Neuronal stem cell (in vitro differentiated cells): ENCODE data around the gene DNAH3.
A peak's percentile ranks its signal among the peaks of the same experiment; 100 is the strongest.
"Not testable (repeated sequence)": the region's sequence is repeated elsewhere in the genome, so short reads cannot be mapped to it uniquely, and the experiment has no call there.

ENCODE experiments used
- DNase-seq: peaks from one replicate; pipeline ENCODE4 v3.0.0-alpha.2; 2013; ENCODE audit warnings: low spot score
- H2AFZ ChIP-seq: one replicate; pipeline ENCODE4 v1.6.1; 2013; ENCODE audit warnings: mild to moderate bottlenecking, low read length, inconsistent platforms
- H2AK5ac ChIP-seq: 2 replicates; pipeline ENCODE4 v1.6.1; 2013; ENCODE audit warnings: low read depth, mild to moderate bottlenecking, inconsistent platforms, low read length, moderate library complexity, mixed read lengths
- H2BK120ac ChIP-seq: 2 replicates; pipeline ENCODE4 v1.6.1; 2013; ENCODE audit warnings: low read depth, mild to moderate bottlenecking, inconsistent platforms, low read length, moderate library complexity, mixed read lengths
- H2BK12ac ChIP-seq: one replicate; pipeline ENCODE4 v1.6.1; 2013; ENCODE audit warnings: low read length, inconsistent platforms
- H2BK15ac ChIP-seq: 2 replicates; pipeline ENCODE4 v1.6.1; 2013; ENCODE audit warnings: mild to moderate bottlenecking, low read length, inconsistent platforms, mixed read lengths
- H2BK5ac ChIP-seq: one replicate; pipeline ENCODE4 v1.6.1; 2013; ENCODE audit warnings: inconsistent platforms, mild to moderate bottlenecking, low read length, moderate library complexity
- H3K14ac ChIP-seq: one replicate; pipeline ENCODE4 v1.6.1; 2013; ENCODE audit warnings: low read length, inconsistent platforms
- H3K18ac ChIP-seq: 2 replicates; pipeline ENCODE4 v1.6.1; 2013; ENCODE audit warnings: low read length, inconsistent platforms
- H3K23ac ChIP-seq: 2 replicates; pipeline ENCODE4 v1.6.1; 2013; ENCODE audit warnings: low read depth, mild to moderate bottlenecking, mixed read lengths, low read length, inconsistent platforms; ENCODE audit not compliant: poor library complexity
- H3K27ac ChIP-seq: replicated peaks from 3 replicates; pipeline ENCODE4 v1.5.1; 2013; ENCODE audit warnings: low read length, inconsistent platforms
- H3K27me3 ChIP-seq, 3 experiments: 2 replicates each; pipeline ENCODE4 v1.6.1; 2013; ENCODE audit warnings: low read length in 3 of 3, mild to moderate bottlenecking in 2 of 3, inconsistent platforms in 1 of 3, low read depth in 1 of 3, mixed read lengths in 1 of 3, moderate library complexity in 1 of 3; ENCODE audit not compliant: control insufficient read depth in 3 of 3, insufficient read depth in 3 of 3
- H3K36me3 ChIP-seq, 2 donors: replicated peaks in 1 of 2; 2 replicates each; pipeline ENCODE4 v1.6.1; 2013; ENCODE audit warnings: low read length in 2 of 2; ENCODE audit not compliant: control insufficient read depth in 2 of 2, insufficient read depth in 2 of 2
- H3K4ac ChIP-seq: 2 replicates; pipeline ENCODE4 v1.6.1; 2013; ENCODE audit warnings: inconsistent platforms, mild to moderate bottlenecking, low read length, moderate library complexity
- H3K4me1 ChIP-seq, 2 donors: 1 replicate in 1 of 2; 2 replicates in 1 of 2; pipeline ENCODE4 v1.6.1; 2013; ENCODE audit warnings: low read length in 2 of 2, low read depth in 1 of 2; ENCODE audit not compliant: control insufficient read depth in 2 of 2, insufficient read depth in 1 of 2
- H3K4me2 ChIP-seq: one replicate; pipeline ENCODE4 v1.6.1; 2013; ENCODE audit warnings: mild to moderate bottlenecking, low read length, inconsistent platforms; ENCODE audit not compliant: insufficient read depth, poor library complexity, severe bottlenecking
- H3K4me3 ChIP-seq, 2 donors: 2 replicates each; pipeline ENCODE4 v1.5.1; 2013; ENCODE audit warnings: low read length in 2 of 2, mild to moderate bottlenecking in 2 of 2, inconsistent platforms in 1 of 2, moderate library complexity in 1 of 2
- H3K79me1 ChIP-seq: one replicate; pipeline ENCODE4 v1.6.1; 2013; ENCODE audit warnings: low read depth, mild to moderate bottlenecking, inconsistent platforms, low read length, moderate library complexity
- H3K9ac ChIP-seq: one replicate; pipeline ENCODE4 v1.6.1; 2013; ENCODE audit warnings: mild to moderate bottlenecking, low read depth, low read length, inconsistent platforms; ENCODE audit not compliant: poor library complexity
- H3K9me3 ChIP-seq, 2 donors: replicated peaks in 1 of 2; 2 replicates each; pipeline versions ENCODE3 to v1.6.1; 2013; ENCODE audit warnings: low read length in 2 of 2, mild to moderate bottlenecking in 2 of 2, inconsistent platforms in 1 of 2, low read depth in 1 of 2, mixed read lengths in 1 of 2, moderate library complexity in 1 of 2; ENCODE audit not compliant: control insufficient read depth in 2 of 2, insufficient read depth in 1 of 2
- H4K8ac ChIP-seq: one replicate; pipeline ENCODE4 v1.6.1; 2013; ENCODE audit warnings: low read depth, mild to moderate bottlenecking, inconsistent platforms, low read length, moderate library complexity
- H4K91ac ChIP-seq: one replicate; pipeline ENCODE4 v1.6.1; 2013; ENCODE audit warnings: low read length, low read depth, mild to moderate bottlenecking, inconsistent platforms; ENCODE audit not compliant: poor library complexity
- WGBS, 2 donors: extraction: QIAGEN DNeasy Blood & Tissue Kit; methylation state at CpG; one replicate each; pipeline ENCODE4 v1.1.7; 2013; ENCODE audit warnings: missing lambda C conversion rate in 2 of 2, mixed read lengths in 1 of 2; ENCODE audit not compliant: insufficient read length in 2 of 2, insufficient replicate concordance in 1 of 2; ENCODE audit errors: extremely low coverage in 2 of 2; 5-methylcytosine and 5-hydroxymethylcytosine counted together

Gene DNAH3

DNA sequence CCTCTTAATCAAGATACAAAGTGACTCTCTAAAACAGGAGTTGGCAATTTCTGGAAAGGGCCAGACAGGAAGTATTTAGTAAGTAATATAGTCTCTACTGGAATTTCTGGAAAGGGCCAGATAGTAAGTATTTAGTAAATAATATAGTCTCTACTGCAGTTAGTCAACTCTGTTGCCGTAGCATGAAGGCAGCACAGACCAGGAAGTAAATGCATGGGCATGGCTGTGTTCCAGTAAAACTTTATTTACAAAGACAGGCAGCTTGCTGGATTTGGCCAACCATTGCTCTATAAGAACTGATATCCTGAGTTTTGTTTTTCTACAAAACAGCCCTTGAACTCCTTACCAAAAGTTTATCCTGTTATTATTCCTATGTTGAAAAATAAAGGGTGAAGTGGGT, 24.8 kb upstream of the DNAH3 start:
- DNase-seq, result no peak
- no peak overlapping the region for H3K9ac ChIP-seq
- H2BK15ac ChIP-seq, result no peak overlapping the region
- no peak overlapping the region for H3K4ac ChIP-seq
- H3K4me2 ChIP-seq, result no peak overlapping the region
- H4K91ac ChIP-seq, result no peak overlapping the region
- no peak overlapping the region for H2BK12ac ChIP-seq
- no peak overlapping the region for H4K8ac ChIP-seq
- H3K4me1 ChIP-seq, result no peaks in the 10 kb centered on the region
- WGBS, 2 donors, result no CpG with 5 or more reads among the region's 1 CpG
- no peak overlapping the region for H3K18ac ChIP-seq
- H3K27ac ChIP-seq, result no peak overlapping the region
- no peak overlapping the region for H2AK5ac ChIP-seq
- H3K27me3 ChIP-seq, result no peaks in the 10 kb centered on the region
- no peaks in the 10 kb centered on the region for H3K79me1 ChIP-seq
- H3K14ac ChIP-seq, result no peak overlapping the region
- H3K4me3 ChIP-seq, result no peak overlapping the region
- H3K23ac ChIP-seq, result no peak overlapping the region
- H3K36me3 ChIP-seq, result peaks cover 21 to 88% of the 10 kb centered on the region in 2 donors
- no peak overlapping the region for H2AFZ ChIP-seq
- H2BK5ac ChIP-seq, result no peak overlapping the region
- no peak overlapping the region for H2BK120ac ChIP-seq
- H3K9me3 ChIP-seq, result peaks cover 0 to 7% of the 10 kb centered on the region in 2 donors

- Histone ChIP-seq H4K8ac (peak overlapping the region; percentile 86), H2AFZ (no peak overlapping the region), H3K79me1 (no peaks in the 10 kb centered on the region), H3K4me3 (no peak overlapping the region), H3K9me3 (no peaks in the 10 kb centered on the region), H2BK5ac (no peak overlapping the region), H3K4ac (no peak overlapping the region), H3K9ac (no peak overlapping the region), H3K4me2 (no peak overlapping the region), H3K27ac (no peak overlapping the region), H3K27me3 (no peaks in the 10 kb centered on the region), H2BK15ac (no peak overlapping the region), H2AK5ac (no peak overlapping the region), H2BK12ac (no peak overlapping the region), H3K36me3 (peaks cover 13 to 71% of the 10 kb centered on the region in 2 donors), H2BK120ac (no peak overlapping the region), H3K18ac (no peak overlapping the region), H3K4me1 (no peaks in the 10 kb centered on the region), H3K23ac (no peak overlapping the region), H3K14ac (no peak overlapping the region), H4K91ac (no peak overlapping the region)
- DNase-seq, result no peak
- WGBS, 2 donors, result no CpG with 5 or more reads among the region's 3 CpGs
Measured at GRCh38 chr16:21172650-21173049, 22.0 kb upstream of the DNAH3 start.

DNA sequence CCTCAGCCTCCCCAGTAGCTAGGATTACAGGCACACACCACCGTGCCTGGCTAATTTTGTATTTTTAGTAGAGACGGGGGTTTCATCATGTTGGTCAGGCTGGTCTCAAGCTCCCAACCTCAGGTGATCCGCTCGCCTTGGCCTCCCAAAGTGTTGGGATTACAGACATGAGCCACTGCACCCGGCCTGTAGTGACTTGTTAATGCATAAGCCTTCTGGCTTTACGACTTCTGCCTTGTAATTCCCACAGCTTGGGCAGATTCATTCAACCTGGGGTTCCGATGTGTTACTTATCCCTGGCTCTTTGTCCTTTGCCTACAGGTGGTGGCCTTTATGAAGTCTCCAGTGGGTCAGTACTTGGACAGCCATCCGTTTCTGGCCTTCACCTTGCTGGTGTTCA, 19.5 kb upstream of the DNAH3 start:
- not testable (repeated sequence) for H3K27ac ChIP-seq, H3K9me3 ChIP-seq, H2BK120ac ChIP-seq, H4K91ac ChIP-seq, H2BK5ac ChIP-seq, H3K4ac ChIP-seq, H2AFZ ChIP-seq, H2BK12ac ChIP-seq, H3K4me1 ChIP-seq, H4K8ac ChIP-seq, H3K23ac ChIP-seq, H3K4me2 ChIP-seq, H3K14ac ChIP-seq, H2AK5ac ChIP-seq, H3K4me3 ChIP-seq, H3K79me1 ChIP-seq, H3K9ac ChIP-seq, H3K18ac ChIP-seq, DNase-seq, H3K27me3 ChIP-seq, H2BK15ac ChIP-seq
- H3K36me3 ChIP-seq, result peaks cover 14 to 62% of the 10 kb centered on the region in 2 donors
- WGBS, 2 donors, result no CpG with 5 or more reads among the region's 8 CpGs

GRCh38 chr16:21169249-21169981, 18.8 kb upstream of the DNAH3 start:
- Histone ChIP-seq H3K27me3 (no peaks in the 10 kb centered on the region), H3K79me1 (no peaks in the 10 kb centered on the region), H4K8ac (no peak overlapping the region), H3K9ac (no peak overlapping the region), H4K91ac (no peak overlapping the region), H3K36me3 (peaks cover 14 to 62% of the 10 kb centered on the region in 2 donors), H2AFZ (no peak overlapping the region), H3K14ac (no peak overlapping the region), H2AK5ac (no peak overlapping the region), H2BK12ac (no peak overlapping the region), H3K4ac (no peak overlapping the region), H3K27ac (no peak overlapping the region), H2BK5ac (no peak overlapping the region), H2BK120ac (no peak overlapping the region), H3K23ac (no peak overlapping the region), H2BK15ac (no peak overlapping the region), H3K4me3 (no peak overlapping the region), H3K18ac (no peak overlapping the region), H3K9me3 (no peaks in the 10 kb centered on the region), H3K4me2 (no peak overlapping the region), H3K4me1 (no peaks in the 10 kb centered on the region)
- DNase-seq, result no peak
- no CpG with 5 or more reads among the region's 5 CpGs for WGBS, 2 donors
